AG08395 (cell line): Measurements from ENCODE around the gene GLS2.
"Not testable (repeated sequence)": the region's sequence is repeated elsewhere in the genome, so short reads cannot be mapped to it uniquely, and the experiment has no call there.

Experiments
- DNase-seq: peaks from one replicate; pipeline ENCODE4 v3.0.0; 2012; ENCODE audit warnings: mixed read lengths, low spot score

The GLS2 gene

DNA sequence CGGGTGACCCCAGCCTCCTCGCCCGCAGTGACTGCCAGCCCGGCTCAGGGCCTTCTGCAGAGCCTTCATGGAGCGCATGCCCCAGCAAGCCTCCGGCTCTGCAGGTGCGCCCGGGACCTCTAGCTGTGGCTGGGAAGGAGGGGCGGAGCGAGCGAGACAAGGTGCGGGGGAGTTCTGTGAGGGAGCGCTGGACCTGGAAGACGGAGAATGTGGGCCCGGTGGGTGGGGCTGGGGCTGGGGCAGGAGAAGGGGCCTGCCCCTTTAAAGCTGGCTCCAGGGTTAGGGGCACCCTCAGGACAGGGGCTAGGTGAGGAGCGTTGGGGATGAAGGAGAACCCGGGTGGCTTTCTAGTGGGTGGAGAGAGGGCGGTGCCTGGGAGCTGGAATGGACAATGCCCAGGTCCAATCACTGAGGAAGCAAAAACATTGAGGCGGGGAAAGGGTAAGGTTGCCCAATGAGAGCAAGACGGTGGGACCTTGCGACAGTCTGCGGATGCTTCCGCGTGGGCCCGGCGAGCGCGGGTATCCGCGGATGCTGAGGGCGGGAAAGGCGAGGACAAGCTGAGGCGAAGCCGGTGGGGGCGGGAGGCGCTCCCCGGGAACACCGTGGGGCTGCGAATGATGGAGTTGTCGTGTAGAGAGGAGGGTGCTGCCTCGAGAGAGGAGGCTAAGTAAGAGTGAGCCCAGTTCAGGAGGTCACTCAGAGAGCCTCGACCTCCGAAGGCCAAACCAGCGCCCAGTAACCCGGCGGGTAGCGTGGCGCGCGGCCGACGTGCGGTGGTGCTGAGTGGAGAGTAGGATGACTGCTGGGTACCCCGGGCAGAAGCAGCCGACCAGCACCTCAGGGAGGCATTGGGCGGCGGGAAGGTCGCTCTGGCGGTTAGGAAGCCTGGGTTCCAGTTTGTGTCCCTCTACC lies at the start of gene GLS2:
Gene GLS2 (minus strand): TSS at position 121 of the 915 bp plus-strand sequence. CDS start 43 bp downstream, at position 78.
- DNase-seq, result peak; percentile 95

DNA sequence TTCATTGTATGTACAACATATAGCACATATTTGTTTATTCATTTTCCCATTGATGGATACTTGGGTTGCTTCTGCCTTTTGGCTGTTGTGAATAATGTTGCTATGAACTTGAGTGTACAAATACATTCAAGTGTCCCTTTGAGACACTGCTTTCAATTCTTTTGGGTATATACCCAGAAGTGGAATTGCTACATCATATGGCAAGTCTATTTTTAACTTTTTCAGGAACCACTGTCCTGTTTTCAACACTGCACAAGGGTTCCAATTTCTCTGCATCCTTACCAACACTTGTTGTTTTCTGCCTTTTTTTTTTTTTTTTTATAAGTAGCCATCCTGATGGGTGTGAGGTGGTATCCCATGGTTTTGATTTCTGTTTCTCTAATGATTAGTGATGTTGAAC lies 49.6 kb upstream of the GLS2 start:
- DNase-seq, result no peak

DNA sequence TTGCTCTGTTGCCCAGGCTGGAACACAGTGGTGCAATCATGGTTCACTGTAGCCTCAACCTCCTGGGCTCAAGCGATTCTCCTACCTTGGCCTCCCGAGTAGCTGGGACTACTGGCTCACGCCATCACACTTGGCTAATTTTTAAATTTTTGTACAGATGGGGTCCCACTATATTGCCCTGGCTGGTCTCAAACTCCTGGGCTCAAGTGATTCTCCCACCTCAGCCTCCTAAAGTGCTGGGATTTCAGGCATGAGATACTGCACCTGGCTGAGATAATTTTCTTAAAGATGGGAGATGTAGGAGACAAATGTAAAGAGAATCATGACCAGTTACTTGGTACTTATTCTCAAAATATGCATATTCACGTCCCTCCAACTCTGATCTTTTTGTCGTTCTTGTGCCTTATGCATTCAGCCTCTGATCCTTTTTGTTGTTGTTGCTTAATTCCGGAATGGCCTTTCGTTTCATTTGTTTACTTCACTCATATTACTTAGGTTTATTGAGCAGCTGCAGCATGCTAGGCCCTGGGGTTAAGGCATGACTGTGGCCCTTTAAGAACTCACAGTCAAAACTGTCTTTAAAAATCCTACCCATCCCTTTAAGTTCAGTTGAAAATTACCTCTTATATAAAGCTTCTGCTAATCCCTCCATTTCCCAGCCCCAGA lies 42.6 kb upstream of the GLS2 start:
- DNase-seq, result no peak

DNA sequence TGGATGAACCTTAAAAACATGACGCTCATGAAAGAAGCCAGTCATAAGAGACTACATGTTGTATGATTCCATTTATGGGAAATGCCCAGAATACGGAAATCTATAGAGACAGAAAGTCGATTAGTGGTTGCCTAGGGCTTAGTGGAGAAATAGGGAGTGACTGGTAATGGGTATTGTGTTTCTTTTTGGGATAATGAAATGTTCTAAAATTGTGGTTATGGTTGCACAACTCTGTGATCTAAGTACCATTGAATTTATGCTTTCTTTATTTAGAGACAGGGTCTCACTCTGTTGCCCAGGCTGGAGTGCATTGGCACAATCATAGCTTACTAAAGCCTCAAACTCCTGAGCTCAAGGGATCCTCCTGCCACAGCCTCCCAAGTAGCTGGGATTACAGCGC lies 41.7 kb upstream of the GLS2 start:
- no peak for DNase-seq

DNA sequence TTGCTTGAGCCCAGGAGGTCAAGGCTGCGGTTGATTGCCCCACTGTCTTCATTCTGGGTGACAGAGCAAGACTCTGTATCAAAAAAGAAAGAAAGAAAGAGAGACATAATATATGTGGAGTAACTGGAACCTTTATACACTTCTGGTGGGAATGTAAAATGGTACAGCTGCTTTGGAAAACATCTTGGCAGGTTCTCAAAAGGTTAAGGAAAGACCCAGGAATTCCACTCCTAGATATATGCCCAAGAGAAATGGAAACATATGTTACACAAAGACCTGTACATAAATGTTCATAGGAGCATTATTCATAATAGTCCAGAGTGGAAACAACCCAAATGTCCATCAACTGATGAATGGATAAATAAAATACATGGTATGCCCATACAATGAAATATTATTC lies 40.9 kb upstream of the GLS2 start:
- no peak for DNase-seq

DNA sequence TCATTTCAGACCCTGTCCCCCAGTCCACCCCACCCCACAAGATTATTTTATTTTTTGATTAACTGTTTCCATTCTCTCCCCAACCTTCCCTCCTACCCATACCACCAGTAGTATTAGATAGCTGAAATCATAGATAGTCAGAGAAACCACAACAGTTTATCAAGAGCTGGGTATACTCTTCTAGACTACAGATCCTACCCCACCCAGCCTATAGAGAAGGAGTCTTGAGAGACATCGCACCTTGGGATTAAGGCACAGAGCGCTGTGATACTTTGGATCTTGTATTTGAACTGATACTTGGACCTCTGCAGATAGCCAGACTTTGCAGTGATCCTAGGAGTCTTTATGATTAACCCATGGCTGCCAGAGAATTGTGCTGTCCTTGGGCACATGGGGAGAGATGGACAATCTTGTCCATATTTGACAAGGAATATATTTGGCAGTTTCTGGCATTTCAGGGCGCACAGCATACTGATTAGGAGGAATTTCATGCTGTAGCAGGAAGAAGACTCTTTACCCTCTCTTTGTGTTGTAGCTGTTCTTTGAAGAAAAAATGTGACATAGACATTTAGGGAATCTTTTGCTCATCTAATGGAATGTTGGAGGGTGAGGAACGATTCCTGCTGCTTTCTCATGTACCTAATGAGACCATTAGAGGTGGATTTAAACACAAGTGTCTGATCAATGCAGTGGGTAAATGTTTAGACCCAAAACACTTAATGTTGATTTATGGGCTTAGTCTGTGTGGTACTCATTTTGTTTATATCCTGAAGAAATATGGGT lies 34.6 kb upstream of the GLS2 start:
- peak; percentile 24 for DNase-seq

DNA sequence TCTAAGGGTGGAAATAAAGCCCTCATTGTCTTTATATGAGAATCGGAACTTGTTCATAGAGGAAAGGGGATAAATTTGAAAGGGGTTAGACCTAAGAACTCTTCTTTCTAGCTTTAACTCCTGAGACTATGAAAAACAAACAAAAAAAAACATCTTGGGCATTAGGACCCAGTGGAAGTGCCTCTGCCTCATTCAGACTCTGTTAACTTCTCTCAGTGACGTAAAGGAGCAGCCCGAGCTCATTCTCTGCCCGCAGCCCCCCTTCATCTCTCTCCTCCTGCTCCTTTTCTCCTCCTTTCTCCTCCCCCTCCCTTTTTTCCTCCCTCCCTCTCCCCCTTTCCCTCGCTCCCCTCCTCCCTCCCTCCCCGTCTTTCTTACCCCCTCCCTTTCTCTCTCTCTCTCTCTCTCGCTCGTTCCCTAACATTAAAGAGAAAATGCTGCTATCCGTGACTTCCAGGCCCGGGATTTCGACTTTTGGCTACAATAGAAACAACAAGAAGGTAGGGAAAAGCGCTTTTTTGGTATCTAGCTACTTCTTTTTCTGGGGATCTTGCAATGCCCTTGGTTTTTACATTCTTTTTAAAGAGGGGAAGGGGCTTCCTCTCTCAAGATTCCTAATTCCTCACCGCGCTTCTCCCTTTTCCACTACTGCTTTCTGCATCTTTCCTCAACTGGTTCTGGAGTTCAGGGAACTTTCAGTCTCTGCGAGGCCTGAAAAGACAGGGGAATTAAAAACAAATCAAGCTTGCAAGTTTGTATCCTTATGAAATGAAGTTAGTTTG lies 33.8 kb upstream of the GLS2 start, which contains the start of gene RBMS2:
Gene RBMS2 (plus strand): TSS at position 231 of the 782 bp plus-strand sequence. CDS start 204 bp downstream, at position 435.
- peak; percentile 83 for DNase-seq

DNA sequence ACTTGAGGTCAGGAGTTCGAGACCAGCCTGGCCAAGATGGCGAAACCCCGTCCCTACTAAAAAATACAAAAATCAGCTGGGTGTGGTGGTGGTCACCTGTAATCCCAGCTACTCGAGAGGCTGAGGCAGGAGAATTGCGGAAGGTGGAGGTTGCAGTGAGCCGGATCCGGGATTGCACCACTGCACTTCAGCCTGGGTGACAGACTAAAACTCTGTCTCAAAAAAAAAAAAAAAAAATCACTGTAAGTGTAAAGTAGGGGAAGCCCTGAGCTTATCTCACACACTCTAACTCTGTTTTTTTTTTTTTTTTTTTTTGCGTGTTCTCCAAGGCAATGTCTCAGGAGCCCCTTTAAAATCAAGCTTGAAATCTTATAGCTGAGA lies 33.2 kb upstream of the GLS2 start:
- DNase-seq, result no peak

DNA sequence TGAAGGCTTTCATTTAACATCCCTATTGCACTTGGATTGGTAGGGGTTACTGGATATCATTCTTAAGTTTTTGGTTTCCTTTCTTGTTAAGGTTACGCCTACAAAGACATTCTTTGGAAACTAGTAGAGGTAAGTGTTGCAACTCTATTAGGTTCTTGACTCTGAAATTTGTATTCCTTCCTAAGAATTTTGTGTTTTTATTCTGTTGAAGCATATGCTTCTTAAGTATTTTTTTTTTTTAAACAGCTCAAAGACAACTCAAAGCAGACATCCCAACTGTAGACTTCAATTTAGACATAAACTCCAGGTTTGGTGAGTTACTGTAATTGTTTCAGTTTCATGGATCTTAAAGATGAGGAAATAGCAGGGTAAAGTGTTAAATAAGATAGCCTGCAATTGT lies 32.5 kb upstream of the GLS2 start:
- peak; percentile 11 for DNase-seq

DNA sequence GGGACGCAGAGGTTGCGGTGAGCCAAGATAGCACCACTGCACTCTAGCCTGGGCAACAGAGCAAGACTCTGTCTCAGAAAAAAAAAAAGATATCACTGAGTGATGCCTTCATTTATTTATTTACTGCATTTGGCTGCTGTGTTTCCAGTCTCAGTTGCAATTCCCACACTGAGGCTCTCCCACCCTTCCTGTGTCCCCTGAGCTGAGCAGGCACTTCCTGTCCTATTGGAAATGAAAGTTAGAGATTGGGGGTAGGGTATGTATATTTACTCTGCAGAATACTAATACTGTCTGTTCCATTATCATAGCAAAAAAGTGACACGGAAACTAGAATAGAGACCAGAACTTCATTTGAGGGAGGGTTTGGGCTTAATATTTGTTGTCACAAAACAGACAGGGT lies 32.1 kb upstream of the GLS2 start:
- DNase-seq, result no peak

DNA sequence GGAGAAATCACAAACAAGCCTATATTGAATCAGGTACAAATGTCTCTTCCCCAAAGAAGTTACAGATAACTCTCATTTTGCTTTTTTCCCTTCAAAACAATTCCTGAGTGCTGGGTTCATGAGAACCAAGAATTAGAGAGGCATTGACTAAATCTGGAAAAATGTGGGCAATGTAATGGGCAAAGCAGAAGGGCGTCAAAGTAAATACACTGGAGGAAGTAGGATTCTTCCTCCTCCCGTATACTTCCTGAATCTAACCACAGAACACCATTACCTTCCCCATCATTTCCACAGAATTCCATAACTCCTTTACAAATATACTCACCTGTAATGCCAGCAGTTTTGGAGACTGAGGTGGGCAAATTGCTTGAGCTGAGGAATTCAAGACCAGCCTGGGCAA lies 30.6 kb upstream of the GLS2 start:
- peak; percentile 40 for DNase-seq

DNA sequence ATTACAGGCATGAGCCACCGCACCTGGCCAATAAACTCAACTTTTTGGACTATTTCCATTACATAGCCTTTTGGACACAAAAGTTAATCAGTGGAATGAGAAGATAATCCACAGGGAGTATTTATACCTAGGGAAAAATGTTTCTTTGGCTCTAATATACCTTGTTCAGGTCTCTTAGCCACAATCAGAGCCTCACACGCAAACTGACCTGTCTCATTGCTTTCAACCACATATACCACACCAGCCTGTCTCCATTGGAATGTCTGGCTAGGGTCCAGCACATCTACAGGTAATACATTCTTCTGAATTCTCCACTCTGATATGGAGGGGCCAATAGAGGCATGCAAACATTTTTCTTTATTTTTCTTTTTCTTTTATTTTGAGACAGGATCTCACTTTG lies 29.9 kb upstream of the GLS2 start:
- no peak for DNase-seq

DNA sequence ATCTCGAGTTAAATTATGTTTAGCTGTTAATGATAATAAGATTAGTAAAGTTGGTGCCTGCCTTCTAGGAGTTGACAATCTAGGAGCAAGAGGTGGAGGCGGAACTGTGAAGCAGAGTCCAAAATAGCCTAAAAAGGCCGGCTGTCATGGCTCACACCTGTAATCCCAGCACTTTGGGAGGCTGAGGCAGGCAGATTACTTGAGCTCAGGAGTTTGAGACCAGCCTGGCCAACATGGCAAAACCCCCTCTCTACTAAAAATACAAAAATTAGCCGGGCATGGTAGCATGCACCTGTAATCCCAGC lies 26.0 kb upstream of the GLS2 start:
- not testable (repeated sequence) for DNase-seq

DNA sequence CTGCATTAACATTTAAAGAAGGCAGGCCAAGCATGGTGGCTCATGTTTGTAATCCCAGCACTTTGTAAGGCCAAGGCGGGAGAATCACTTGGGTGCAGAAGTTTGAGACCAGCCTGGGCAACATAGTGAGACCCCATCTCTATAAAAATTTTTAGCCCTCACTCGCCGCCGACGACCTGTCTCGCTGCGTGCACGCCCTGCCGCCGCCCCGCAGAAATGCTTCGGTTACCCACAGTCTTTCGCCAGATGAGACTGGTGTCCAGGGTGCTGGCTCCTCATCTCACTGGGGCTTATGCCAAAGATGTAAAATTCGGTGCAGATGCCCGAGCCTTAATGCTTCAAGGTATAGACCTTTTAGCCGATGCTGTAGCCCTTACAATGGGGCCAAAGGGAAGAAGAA lies 22.8 kb upstream of the GLS2 start:
- no peak for DNase-seq

DNA sequence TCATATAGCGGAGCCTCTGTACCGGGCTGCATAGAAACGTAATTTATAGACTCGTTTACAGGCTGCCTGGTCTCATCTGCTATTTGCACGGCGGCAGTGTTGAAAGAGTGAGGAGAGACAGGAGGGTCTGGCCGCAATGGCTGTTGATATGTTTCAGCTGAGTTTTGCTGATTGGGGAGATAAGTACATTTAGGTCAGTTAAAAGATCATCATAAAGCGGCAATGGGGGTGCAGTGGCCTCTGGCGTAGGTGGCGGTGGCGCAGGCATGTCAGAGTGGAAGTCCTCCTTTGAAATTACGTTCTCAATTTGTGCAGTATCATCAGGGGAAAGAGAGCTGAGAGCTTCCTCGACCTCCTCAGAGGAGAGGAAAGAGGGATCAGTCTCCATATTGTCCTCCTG lies 11.9 kb upstream of the GLS2 start:
- not testable (repeated sequence) for DNase-seq

DNA sequence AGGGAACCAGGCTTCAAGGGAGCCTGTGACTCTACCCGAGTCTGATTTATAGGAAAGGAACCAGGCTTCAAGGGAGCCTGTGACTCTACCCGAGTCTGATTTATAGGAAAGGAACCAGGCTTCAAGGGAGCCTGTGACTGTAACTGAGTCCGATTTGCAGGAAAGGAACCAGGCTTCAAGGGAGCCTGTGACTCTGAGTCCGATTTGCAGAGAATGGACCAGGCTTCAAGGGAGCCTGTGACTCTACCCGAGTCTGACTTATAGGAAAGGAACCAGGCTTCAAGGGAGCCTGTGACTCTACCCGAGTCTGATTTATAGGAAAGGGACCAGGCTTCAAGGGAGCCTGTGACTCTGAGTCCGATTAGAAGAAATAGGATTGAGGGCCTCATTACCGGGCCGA lies 11.5 kb upstream of the GLS2 start:
- DNase-seq, result not testable (repeated sequence)

DNA sequence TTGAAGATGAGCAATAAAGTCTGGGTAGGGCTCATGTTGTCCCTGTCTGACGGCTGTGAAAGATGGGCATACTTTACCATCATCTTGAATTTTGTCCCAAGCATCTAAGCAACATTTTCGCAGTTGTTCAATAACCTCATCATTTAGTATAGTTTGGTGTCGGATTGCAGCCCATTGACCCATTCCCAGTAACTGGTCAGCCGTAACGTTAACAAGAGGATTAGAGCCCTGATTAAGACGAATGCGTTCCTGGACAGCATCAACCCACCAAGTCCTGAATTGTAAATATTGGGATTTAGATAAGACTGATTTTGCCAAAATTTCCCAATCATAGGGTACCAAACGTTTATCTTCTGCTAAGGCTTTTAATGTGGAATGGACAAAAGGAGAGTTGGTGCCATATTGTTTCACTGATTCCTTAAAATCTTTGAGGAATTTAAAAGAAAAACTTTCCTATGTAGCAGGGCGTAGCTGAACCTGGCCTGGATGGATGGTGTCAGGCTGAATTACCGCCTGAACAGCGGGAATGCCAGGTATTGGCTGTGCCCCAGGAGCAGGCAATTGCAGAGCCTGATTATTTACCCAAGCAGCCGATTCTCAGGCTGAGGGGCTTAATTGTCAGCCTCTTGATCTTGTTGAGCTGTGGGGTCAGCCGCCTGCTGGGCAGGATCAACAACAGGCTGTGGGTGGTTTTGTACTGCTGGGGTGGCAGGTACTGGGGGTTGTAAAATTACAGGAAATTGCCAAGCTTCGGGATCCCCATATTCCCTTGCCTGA lies 10.4 kb upstream of the GLS2 start:
- not testable (repeated sequence) for DNase-seq

DNA sequence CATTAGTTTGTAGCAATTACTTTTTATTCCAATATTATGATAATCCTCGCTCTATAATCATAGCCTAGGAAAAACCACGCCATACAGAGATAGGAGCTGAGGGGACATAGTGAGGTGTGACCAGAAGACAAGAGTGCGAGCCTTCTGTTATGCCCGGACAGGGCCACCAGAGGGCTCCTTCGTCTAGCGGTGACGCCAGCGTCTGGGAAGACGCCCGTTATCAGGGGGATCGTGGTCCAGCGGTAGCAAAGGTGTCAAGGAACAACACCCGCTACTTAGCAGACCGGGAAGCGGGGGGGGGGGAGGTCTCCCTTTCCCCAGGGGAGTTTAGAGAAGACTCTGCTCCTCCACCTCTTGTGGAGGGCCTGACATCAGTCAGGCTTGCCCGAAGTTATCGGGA lies 8.7 kb upstream of the GLS2 start:
- not testable (repeated sequence) for DNase-seq

DNA sequence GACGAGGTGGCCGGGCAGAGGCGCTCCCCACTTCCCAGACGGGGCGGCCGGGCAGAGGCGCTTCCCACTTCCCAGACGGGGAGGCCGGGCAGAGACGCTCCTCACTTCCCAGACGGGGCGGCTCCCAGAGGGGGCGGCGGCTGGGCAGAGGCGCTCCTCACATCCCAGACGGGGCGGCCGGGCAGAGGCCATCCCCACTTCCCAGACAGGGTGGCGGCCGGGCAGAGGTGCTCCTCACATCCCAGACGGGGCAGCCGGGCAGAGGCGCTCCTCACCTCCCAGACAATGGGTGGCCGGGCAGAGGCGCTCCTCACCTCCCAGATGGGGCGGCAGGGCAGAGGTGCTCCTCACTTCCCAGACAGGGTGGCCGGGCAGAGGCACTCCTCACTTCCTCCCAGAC lies 6.5 kb upstream of the GLS2 start:
- not testable (repeated sequence) for DNase-seq

DNA sequence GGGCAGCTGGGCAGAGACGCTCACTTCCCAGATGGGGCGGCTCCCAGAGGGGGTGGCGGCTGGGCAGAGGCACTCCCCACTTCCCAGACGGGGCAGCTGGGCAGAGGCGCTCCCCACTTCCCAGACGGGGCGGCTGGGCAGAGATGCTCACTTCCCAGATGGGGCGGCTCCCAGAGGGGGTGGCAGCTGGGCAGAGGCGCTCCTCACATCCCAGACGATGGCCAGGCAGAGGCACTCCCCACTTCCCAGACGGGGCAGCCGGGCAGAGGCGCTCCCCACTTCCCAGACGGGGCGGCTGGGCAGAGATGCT lies 6.1 kb upstream of the GLS2 start:
- DNase-seq, result not testable (repeated sequence)

DNA sequence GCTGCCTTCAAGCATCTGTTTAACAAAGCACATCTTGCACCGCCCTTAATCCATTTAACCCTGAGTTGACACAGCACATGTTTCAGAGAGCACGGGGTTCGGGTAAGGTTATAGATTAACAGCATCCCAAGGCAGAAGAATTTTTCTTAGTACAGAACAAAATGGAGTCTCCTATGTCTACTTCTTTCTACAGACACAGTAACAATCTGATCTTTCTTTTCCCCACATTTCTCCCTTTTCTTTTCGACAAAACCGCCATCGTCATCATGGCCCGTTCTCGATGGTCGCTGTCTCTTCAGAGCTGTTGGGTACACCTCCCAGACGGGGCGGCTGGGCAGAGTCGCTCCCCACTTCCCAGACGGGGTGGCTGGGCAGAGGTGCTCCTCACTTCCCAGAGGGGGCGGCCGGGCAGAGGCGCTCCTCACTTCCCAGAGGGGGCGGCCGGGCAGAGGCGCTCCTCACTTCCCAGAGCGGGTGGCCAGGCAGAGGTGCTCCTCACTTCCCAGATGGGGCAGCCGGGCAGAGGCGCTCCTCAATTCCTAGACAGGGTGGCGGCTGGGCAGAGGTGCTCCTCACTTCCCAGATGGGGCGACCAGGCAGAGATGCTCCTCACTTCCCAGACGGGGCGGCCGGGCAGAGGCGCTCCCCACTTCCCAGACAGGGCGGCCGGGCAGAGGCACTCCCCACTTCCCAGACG lies 5.6 kb upstream of the GLS2 start:
- not testable (repeated sequence) for DNase-seq
